ENCODE results near the gene CTSO.

- TF ChIP-seq CTCF (IDR thresholded peaks at IDR 0.05; ENCODE audit: control extremely low read depth in 1 of 3, insufficient read depth in 1 of 3, low read depth in 1 of 3, low read length in 3 of 3), result no peak
- no peak for TF ChIP-seq TAF1 (IDR thresholded peaks at IDR 0.05; ENCODE audit: low read depth, low read length)
- no peak for TF ChIP-seq TEAD4 (IDR thresholded peaks at IDR 0.05; ENCODE audit: low read depth, low read length)
- TF ChIP-seq EP300 (IDR thresholded peaks at IDR 0.05; ENCODE audit: borderline replicate concordance in 1 of 2, low read depth in 2 of 2, low read length in 2 of 2), result no peak
- no peak for TF ChIP-seq POLR2A (IDR thresholded peaks at IDR 0.05; ENCODE audit: control extremely low read depth in 1 of 2, low read depth in 2 of 2, low read length in 2 of 2)
- TF ChIP-seq MAFK (IDR thresholded peaks at IDR 0.05; ENCODE audit: low read depth, low read length), result no peak
- no peak for TF ChIP-seq POLR2AphosphoS5 (IDR thresholded peaks at IDR 0.05; ENCODE audit: low read depth, low read length)
- no peak for TF ChIP-seq NANOG (IDR thresholded peaks at IDR 0.05; ENCODE audit: insufficient read depth, low read depth, low read length, poor library complexity, severe bottlenecking)
- no peak for TF ChIP-seq EZH2 (IDR thresholded peaks at IDR 0.05; ENCODE audit: low read depth, low read length, severe bottlenecking)
Observed at GRCh38 chr4:155978810-155979209, 25.1 kb upstream of the CTSO start.
